H1 (cell line): ENCODE measurements around the gene HDAC3. TPM values are rescaled to one million over a fixed set of nuclear protein-coding genes. Genes with fewer than 3 reads are reported as not detected.

Experiments
- CTCF ChIA-PET: fragments of 300-600 bp; sonication (Branson Sonifier 250); formaldehyde crosslinking; loops from one replicate; lab custom pipeline; 2021; ENCODE audit not compliant: partially characterized antibody; lab: Charles Lee
- POLR2A ChIA-PET: fragments of 300-600 bp; sonication (Branson Sonifier 250); formaldehyde crosslinking; loops from one replicate; lab custom pipeline; 2021; ENCODE audit warnings: inconsistent platforms; ENCODE audit not compliant: partially characterized antibody; lab: Charles Lee
- DNase-seq, 2 experiments: peaks; one replicate each; pipeline versions ENCODE4 v3.0.0 to v3.0.0-alpha.2; 2010 to 2022; ENCODE audit warnings: low spot score in 2 of 2, low read depth in 1 of 2, mixed read lengths in 1 of 2
- FAIRE-seq: peaks from 2 replicates; lab custom pipeline; 2011; peaks lifted over from hg19 to GRCh38; lab: Jason Lieb, UNC
- H2AFZ ChIP-seq: 2 replicates; pipeline ENCODE4 v1.8.1; 2012; ENCODE audit warnings: low read length, inconsistent platforms
- H2AK5ac ChIP-seq: 2 replicates; pipeline ENCODE4 v1.6.1; 2013; ENCODE audit warnings: low read depth, low read length
- H2BK120ac ChIP-seq: replicated peaks from 2 replicates; pipeline ENCODE3; 2013; ENCODE audit warnings: low read depth, low read length, inconsistent platforms
- H2BK12ac ChIP-seq: 2 replicates; pipeline ENCODE4 v1.6.1; 2013; ENCODE audit warnings: low read depth, low read length
- H2BK15ac ChIP-seq: 2 replicates; pipeline ENCODE4 v1.6.1; 2013; ENCODE audit warnings: low read length
- H2BK20ac ChIP-seq: 2 replicates; pipeline ENCODE4 v1.6.1; 2013; ENCODE audit warnings: low read length
- H2BK5ac ChIP-seq: 2 replicates; pipeline ENCODE4 v1.6.1; 2013; ENCODE audit warnings: low read depth, low read length
- H3K14ac ChIP-seq: 2 replicates; pipeline ENCODE4 v1.6.1; 2013; ENCODE audit warnings: inconsistent platforms; ENCODE audit not compliant: insufficient read length
- H3K18ac ChIP-seq: 2 replicates; pipeline ENCODE4 v1.6.1; 2013; ENCODE audit warnings: low read length; ENCODE audit errors: extremely low read depth
- H3K23ac ChIP-seq: 2 replicates; pipeline ENCODE4 v1.6.1; 2013; ENCODE audit warnings: inconsistent platforms; ENCODE audit not compliant: insufficient read length
- H3K23me2 ChIP-seq: 2 replicates; pipeline ENCODE4 v1.6.1; 2013; ENCODE audit warnings: low read depth, low read length
- H3K27ac ChIP-seq: 2 replicates; pipeline ENCODE4 v1.6.1; 2011; ENCODE audit warnings: low read depth, low read length, inconsistent platforms
- H3K27me3 ChIP-seq, 4 experiments: replicated peaks in 1 of 4; 1 replicate in 1 of 4; 2 replicates in 3 of 4; pipeline versions ENCODE4 v1.6.1 to v1.8.1; 2011 to 2013; ENCODE audit warnings: low read length in 3 of 4, mild to moderate bottlenecking in 3 of 4, inconsistent platforms in 2 of 4, mixed read lengths in 2 of 4, moderate library complexity in 1 of 4; ENCODE audit not compliant: control insufficient read depth in 3 of 4, insufficient read depth in 3 of 4; ENCODE audit errors: extremely low read depth in 1 of 4
- H3K36me3 ChIP-seq, 4 experiments: 2 replicates each; pipeline versions ENCODE4 v1.6.1 to v1.8.1; 2011 to 2013; ENCODE audit warnings: mild to moderate bottlenecking in 4 of 4, low read length in 3 of 4, moderate library complexity in 2 of 4, control low read depth in 1 of 4, inconsistent platforms in 1 of 4; ENCODE audit not compliant: insufficient read depth in 4 of 4, control insufficient read depth in 2 of 4
- H3K4ac ChIP-seq: replicated peaks from 2 replicates; pipeline ENCODE3; 2013; ENCODE audit warnings: low read length, low read depth, mixed read lengths, inconsistent platforms; ENCODE audit not compliant: insufficient read length
- H3K4me1 ChIP-seq, 4 experiments: replicated peaks in 1 of 4; 1 replicate in 1 of 4; 2 replicates in 3 of 4; pipeline versions ENCODE4 v1.6.1 to v1.8.1; 2011 to 2013; ENCODE audit warnings: low read length in 3 of 4, inconsistent platforms in 2 of 4, mixed read lengths in 1 of 4; ENCODE audit not compliant: insufficient read depth in 4 of 4, control insufficient read depth in 3 of 4
- H3K4me2 ChIP-seq, 2 experiments: 2 replicates each; pipeline versions ENCODE4 v1.6.1 to v1.8.1; 2011 to 2013; ENCODE audit warnings: low read depth in 2 of 2, low read length in 2 of 2, control low read depth in 1 of 2, inconsistent platforms in 1 of 2, mild to moderate bottlenecking in 1 of 2; ENCODE audit not compliant: insufficient read depth in 1 of 2
- H3K4me3 ChIP-seq, 4 experiments: fragments of 200-600, 300-600 bp in 1 of 4; sonication (generic), shearing (Covaris generic), sonication (Bioruptor Twin) in 1 of 4; 2 replicates each; pipeline versions ENCODE4 v1.5.1 to v1.8.1; 2011 to 2016; ENCODE audit warnings: low read length in 4 of 4, low read depth in 3 of 4, control low read depth in 2 of 4, inconsistent platforms in 2 of 4, mild to moderate bottlenecking in 2 of 4, mixed read lengths in 1 of 4, moderate library complexity in 1 of 4; ENCODE audit not compliant: insufficient read depth in 2 of 4; ENCODE audit errors: extremely low read depth in 1 of 4
- H3K56ac ChIP-seq: replicated peaks from 2 replicates; pipeline ENCODE3; 2013; ENCODE audit warnings: low read depth, mild to moderate bottlenecking, mixed read lengths, low read length, inconsistent platforms; ENCODE audit not compliant: insufficient read length
- H3K79me1 ChIP-seq: 2 replicates; pipeline ENCODE4 v1.6.1; 2013; ENCODE audit warnings: low read depth, low read length, control low read depth
- H3K79me2 ChIP-seq, 2 experiments: 2 replicates each; pipeline versions ENCODE4 v1.6.1 to v1.8.1; 2012 to 2013; ENCODE audit warnings: low read length in 2 of 2, mild to moderate bottlenecking in 2 of 2, inconsistent platforms in 1 of 2; ENCODE audit not compliant: insufficient read depth in 2 of 2, control insufficient read depth in 1 of 2
- H3K9ac ChIP-seq, 4 experiments: replicated peaks in 1 of 4; 1 replicate in 1 of 4; 2 replicates in 3 of 4; pipeline versions ENCODE4 v1.6.1 to v1.8.1; 2011 to 2013; ENCODE audit warnings: low read depth in 3 of 4, low read length in 3 of 4, control low read depth in 2 of 4, mild to moderate bottlenecking in 2 of 4, moderate library complexity in 2 of 4, inconsistent platforms in 1 of 4; ENCODE audit errors: extremely low read depth in 1 of 4
- H3K9me3 ChIP-seq, 2 experiments: 2 replicates each; pipeline versions ENCODE4 v1.6.1 to v1.8.1; 2012 to 2013; ENCODE audit warnings: mild to moderate bottlenecking in 2 of 2, moderate library complexity in 2 of 2, control low read depth in 1 of 2, inconsistent platforms in 1 of 2, low read depth in 1 of 2, low read length in 1 of 2, mixed read lengths in 1 of 2; ENCODE audit not compliant: insufficient read depth in 2 of 2
- H4K20me1 ChIP-seq, 2 experiments: replicated peaks in 1 of 2; 2 replicates each; pipeline versions ENCODE3 to v1.8.1; 2011 to 2013; ENCODE audit warnings: inconsistent platforms in 2 of 2, low read length in 2 of 2, mild to moderate bottlenecking in 1 of 2; ENCODE audit not compliant: insufficient read depth in 2 of 2, control insufficient read depth in 1 of 2
- H4K5ac ChIP-seq: 2 replicates; pipeline ENCODE4 v1.6.1; 2013; ENCODE audit warnings: low read length, low read depth, mixed read lengths, inconsistent platforms; ENCODE audit not compliant: insufficient read length
- H4K8ac ChIP-seq: 2 replicates; pipeline ENCODE4 v1.8.0; 2013; ENCODE audit warnings: mild to moderate bottlenecking, moderate library complexity, low read length, inconsistent platforms; ENCODE audit not compliant: insufficient read depth; ENCODE audit errors: extremely low read depth
- H4K91ac ChIP-seq: replicated peaks from 2 replicates; pipeline ENCODE3; 2013; ENCODE audit warnings: low read length, mixed read lengths, inconsistent platforms; ENCODE audit not compliant: insufficient read length
- CREB1 ChIP-seq: IDR thresholded peaks from 2 replicates; pipeline ENCODE4 v1.6.1; 2012; ENCODE audit warnings: inconsistent platforms
- EZH2 ChIP-seq: fragments of 200-600 bp; sonication (generic); IDR thresholded peaks from 2 replicates; pipeline ENCODE4 v1.7.1; 2012; ENCODE audit warnings: low read depth, mild to moderate bottlenecking, moderate library complexity, low read length, inconsistent platforms; ENCODE audit not compliant: severe bottlenecking
- GABPA ChIP-seq: IDR thresholded peaks from 2 replicates; pipeline ENCODE4 v1.6.1; 2011; ENCODE audit warnings: mild to moderate bottlenecking, low read length, moderate library complexity, borderline replicate concordance; ENCODE audit not compliant: insufficient read depth
- GTF2F1 ChIP-seq: IDR thresholded peaks from 2 replicates; pipeline ENCODE4 v1.6.1; 2012; ENCODE audit warnings: low read depth, low read length, improper control_type of control experiment, borderline replicate concordance
- HDAC6 ChIP-seq: IDR thresholded peaks from one replicate; pipeline ENCODE4 v1.7.1; 2012; ENCODE audit warnings: low read depth, mild to moderate bottlenecking, inconsistent platforms, low read length, moderate library complexity
- NANOG ChIP-seq: IDR thresholded peaks from 2 replicates; pipeline ENCODE4 v1.6.1; 2011; ENCODE audit warnings: low read length, low read depth, mild to moderate bottlenecking, inconsistent platforms; ENCODE audit not compliant: insufficient read depth, poor library complexity, severe bottlenecking
- PHF8 ChIP-seq: fragments of 200-600 bp; sonication (generic); conservative IDR thresholded peaks from 2 replicates; pipeline ENCODE4 v1.7.1; 2012; ENCODE audit warnings: low read depth, mild to moderate bottlenecking, inconsistent platforms, low read length, moderate library complexity
- POLR2A ChIP-seq, 2 experiments: IDR thresholded peaks; 1 replicate in 1 of 2; 2 replicates in 1 of 2; pipeline ENCODE4 v1.6.1; 2011; ENCODE audit warnings: low read depth in 2 of 2, low read length in 2 of 2, mild to moderate bottlenecking in 2 of 2; ENCODE audit errors: control extremely low read depth in 1 of 2
- SIX5 ChIP-seq: IDR thresholded peaks from 2 replicates; pipeline ENCODE4 v1.6.1; 2011; ENCODE audit warnings: mild to moderate bottlenecking, low read depth, low read length
- SP2 ChIP-seq: IDR thresholded peaks from 2 replicates; pipeline ENCODE4 v1.6.1; 2012; ENCODE audit warnings: mild to moderate bottlenecking, low read length, inconsistent platforms
- SUZ12 ChIP-seq: fragments of 200-600 bp; sonication (generic); IDR thresholded peaks from 2 replicates; pipeline ENCODE4 v1.6.1; 2012; ENCODE audit warnings: mild to moderate bottlenecking, inconsistent platforms, low read length, moderate library complexity, mixed read lengths
- WGBS, 2 experiments: shearing (Covaris generic) in 1 of 2; methylation state at CpG; one replicate each; pipeline versions ENCODE4 v1.1.6 to v1.1.7; 2013 to 2015; ENCODE audit warnings: low lambda C conversion rate in 2 of 2, mixed read lengths in 2 of 2, inconsistent platforms in 1 of 2, low coverage in 1 of 2, missing lambda C conversion rate in 1 of 2; ENCODE audit not compliant: insufficient replicate concordance in 2 of 2, insufficient coverage in 1 of 2, insufficient read length in 1 of 2; ENCODE audit errors: extremely low coverage in 1 of 2, missing lambda C conversion rate in 1 of 2; 5-methylcytosine and 5-hydroxymethylcytosine counted together
- polyA plus RNA-seq, 7 experiments: library from polyadenylated mRNA; depleted of rRNA in 3 of 7; stranded (reverse) in 5 of 7; unstranded in 2 of 7; fragments of >200 nt in 5 of 7; fragments of 200-250 nt in 2 of 7; gene quantifications; 1 replicate in 5 of 7; 2 replicates in 1 of 7; 4 replicates in 1 of 7; pipeline versions ENCODE4 v1.2.1 to v1.2.3, GENCODE V29; 2011 to 2013; ENCODE audit warnings: missing spikeins in 2 of 7, mixed read lengths in 2 of 7
- total RNA-seq: library from RNA; stranded (reverse); fragmentation: NEBNext Ultra II Directional; extraction: Animal tissue kit (Norgen Biotek cat#: 25700); gene quantifications from 2 replicates; pipeline ENCODE4 v1.2.1, GENCODE V29; 2021
- TF ChIP-seq, protein P1 (sequence below), 3 experiments: IDR thresholded peaks; 1 replicate in 2 of 3; 2 replicates in 1 of 3; pipeline versions ENCODE4 v1.5.1 to v1.6.1; 2011; ENCODE audit warnings: low read length in 3 of 3, mild to moderate bottlenecking in 3 of 3, inconsistent platforms in 2 of 3, low read depth in 1 of 3, moderate library complexity in 1 of 3; ENCODE audit not compliant: insufficient read depth in 1 of 3; ENCODE audit errors: control extremely low read depth in 1 of 3

Gene HDAC3
- total and polyA plus RNA-seq, 2 of the 8 experiments (the other 6 are each of a cell fraction or from before 2014, with no cell fraction given): 99.0 to 120 TPM

DNA sequence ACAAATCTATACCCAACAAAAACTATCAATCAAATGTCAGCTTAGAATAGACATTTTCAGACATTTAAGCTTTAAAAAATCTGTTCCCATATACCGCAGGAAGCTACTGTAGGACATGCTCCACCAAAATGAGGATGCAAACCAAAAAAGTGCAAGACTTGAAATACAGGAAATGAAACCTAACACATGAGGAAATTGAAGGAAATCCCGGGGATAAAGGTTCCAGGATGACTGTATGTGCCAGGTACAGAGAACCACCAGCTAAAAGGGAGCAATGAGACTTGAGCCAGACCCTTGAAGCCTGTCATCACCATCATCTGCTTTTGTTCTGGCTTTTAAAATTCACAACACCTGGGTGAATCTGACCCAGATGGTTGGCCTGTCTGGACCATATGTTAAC, 39.3 kb downstream of the HDAC3 start:
- H3K4me1 ChIP-seq: no peaks in the 10 kb centered on the region; a peak in 1 of 7 replicates
- no peak overlapping the region for H4K91ac ChIP-seq
- H2BK5ac ChIP-seq: no peak overlapping the region; the same call in 1 of the 2 replicates
- no peak overlapping the region for H2BK20ac ChIP-seq
- no peak overlapping the region for H3K18ac ChIP-seq
- no peaks in the 10 kb centered on the region for H3K23me2 ChIP-seq
- no peak overlapping the region for H3K56ac ChIP-seq
- H2AK5ac ChIP-seq: no peak overlapping the region
- no peak overlapping the region for H3K4ac ChIP-seq
- H4K5ac ChIP-seq: no peak overlapping the region
- H3K23ac ChIP-seq: no peak overlapping the region
- peaks cover 0 to 58% of the 10 kb centered on the region in 2 experiments; a peak in 2 of 4 replicates for H3K79me2 ChIP-seq
- no peak overlapping the region for H3K14ac ChIP-seq
- H3K4me3 ChIP-seq: no peak overlapping the region
- DNase-seq (no peak), FAIRE-seq (no peak)
- no peak overlapping the region for H2BK120ac ChIP-seq
- ChIA-PET CTCF (interaction anchor here (0.6 to 4.0 kb wide), 9 partner anchors 12 to 167 kb away, joined by 3 to 46 read pairs (median 5); partner anchors contain the start of genes DIAPH1 and PCDHGA12), POLR2A (interaction anchor here (1.6 to 2.2 kb wide), 2 partner anchors 19 to 22 kb away, joined by 6 to 10 read pairs; partner anchors contain the start of gene DIAPH1)
- no peaks in the 10 kb centered on the region for H3K9me3 ChIP-seq
- no peak overlapping the region for H3K4me2 ChIP-seq
- no peak overlapping the region for H2BK12ac ChIP-seq
- H3K36me3 ChIP-seq: no peaks in the 10 kb centered on the region
- 95% methylated on average over 2 of the region's 2 CpGs; no CpG with 5 or more reads in 1 of the 2 experiments for WGBS, 2 experiments
- no peak overlapping the region for H2BK15ac ChIP-seq
- H4K20me1 ChIP-seq: peaks cover 6% of the 10 kb centered on the region in 2 experiments
- H3K79me1 ChIP-seq: 0 out of 2 replicates have a peak, but pooled peaks cover 4% of the 10 kb centered on the region
- no peaks in the 10 kb centered on the region for H3K27me3 ChIP-seq
- no peak overlapping the region for H3K9ac ChIP-seq
- H3K27ac ChIP-seq: no peak overlapping the region
- H2AFZ ChIP-seq: no peak overlapping the region
- H4K8ac ChIP-seq: no peak overlapping the region
- TF ChIP-seq SP2 (no peak), CREB1 (no peak), SIX5 (no peak), PHF8 (no peak), POLR2A (IDR thresholded peaks at IDR 0.05; ENCODE audit: control extremely low read depth in 1 of 2, low read depth in 2 of 2, low read length in 2 of 2) (no peak), HDAC6 (no peak), SUZ12 (no peak), GTF2F1 (no peak), EZH2 (no peak), GABPA (no peak), NANOG (no peak)
- TF ChIP-seq, protein P1, sequence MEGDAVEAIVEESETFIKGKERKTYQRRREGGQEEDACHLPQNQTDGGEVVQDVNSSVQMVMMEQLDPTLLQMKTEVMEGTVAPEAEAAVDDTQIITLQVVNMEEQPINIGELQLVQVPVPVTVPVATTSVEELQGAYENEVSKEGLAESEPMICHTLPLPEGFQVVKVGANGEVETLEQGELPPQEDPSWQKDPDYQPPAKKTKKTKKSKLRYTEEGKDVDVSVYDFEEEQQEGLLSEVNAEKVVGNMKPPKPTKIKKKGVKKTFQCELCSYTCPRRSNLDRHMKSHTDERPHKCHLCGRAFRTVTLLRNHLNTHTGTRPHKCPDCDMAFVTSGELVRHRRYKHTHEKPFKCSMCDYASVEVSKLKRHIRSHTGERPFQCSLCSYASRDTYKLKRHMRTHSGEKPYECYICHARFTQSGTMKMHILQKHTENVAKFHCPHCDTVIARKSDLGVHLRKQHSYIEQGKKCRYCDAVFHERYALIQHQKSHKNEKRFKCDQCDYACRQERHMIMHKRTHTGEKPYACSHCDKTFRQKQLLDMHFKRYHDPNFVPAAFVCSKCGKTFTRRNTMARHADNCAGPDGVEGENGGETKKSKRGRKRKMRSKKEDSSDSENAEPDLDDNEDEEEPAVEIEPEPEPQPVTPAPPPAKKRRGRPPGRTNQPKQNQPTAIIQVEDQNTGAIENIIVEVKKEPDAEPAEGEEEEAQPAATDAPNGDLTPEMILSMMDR (IDR thresholded peaks at IDR 0.05; ENCODE audit: control extremely low read depth in 1 of 3, insufficient read depth in 1 of 3, low read depth in 1 of 3, low read length in 3 of 3): no peak
